SH-SY5Y (cell line): Measurements from ENCODE around the gene STX1A.

Experiments
- GATA2 ChIP-seq: IDR thresholded peaks from 2 replicates; pipeline ENCODE4 v1.6.1; 2011; ENCODE audit warnings: mild to moderate bottlenecking, low read depth, low read length
- GATA3 ChIP-seq: IDR thresholded peaks from 2 replicates; pipeline ENCODE4 v1.6.1; 2011; ENCODE audit warnings: low read depth, mild to moderate bottlenecking, low read length, moderate library complexity

DNA sequence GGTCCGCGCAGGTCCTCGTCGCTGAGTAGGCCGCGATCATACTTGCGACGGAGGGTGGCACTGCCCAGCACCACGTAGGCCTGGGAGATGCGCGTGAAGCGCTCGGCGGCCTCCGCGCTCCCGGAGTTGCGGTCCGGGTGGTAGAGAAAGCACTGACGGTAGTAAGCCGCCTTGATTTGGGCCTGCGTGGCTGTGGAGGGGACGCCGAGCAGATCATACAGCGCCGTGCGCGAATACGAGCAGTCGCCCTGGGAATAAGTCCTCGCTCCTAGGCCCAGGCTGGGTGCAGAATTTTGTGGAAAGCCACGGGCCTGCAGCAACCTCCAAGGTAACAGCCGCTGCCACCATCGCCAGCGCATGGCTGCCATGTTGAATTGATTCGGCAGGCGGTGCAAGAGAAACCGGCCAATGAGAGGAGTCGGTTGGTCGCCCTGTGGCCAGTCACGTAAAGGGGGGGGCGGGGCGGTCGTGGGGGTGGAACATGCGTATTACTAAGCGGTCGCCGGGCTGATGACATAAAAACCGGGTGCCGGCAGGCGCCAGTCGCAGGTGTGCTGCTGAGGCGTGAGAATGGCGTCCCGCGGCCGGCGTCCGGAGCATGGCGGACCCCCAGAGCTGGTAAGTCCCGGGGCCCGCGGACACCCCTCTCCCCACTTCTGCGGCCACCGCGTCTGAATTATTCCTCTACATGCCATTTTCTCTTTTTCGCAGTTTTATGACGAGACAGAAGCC is 36.2 kb downstream of the STX1A start, which contains the start of the genes BUD23 and DNAJC30:
- TF ChIP-seq GATA3 = no peak
- TF ChIP-seq GATA2 = no peak
